Measurements from ENCODE around the gene AGMO.

- TF ChIP-seq CTCF (IDR thresholded peaks at IDR 0.05) (no peak), POLR2A (IDR thresholded peaks at IDR 0.05) (no peak)
Measured at GRCh38 chr7:15159261-15159660, 402.6 kb downstream of the AGMO start.
